K562 (cell line): Measurements from ENCODE around the gene MCM7. TPM values are rescaled to one million over a fixed set of nuclear protein-coding genes. Genes with fewer than 3 reads are reported as not detected.
A peak's percentile ranks its signal among the peaks of the same experiment; 100 is the strongest.

Experiments used
- ATAC-seq: fragments of 200-7000 bp; cut with Tn5 transposase; 3 replicates; pipeline ENCODE4 v1.9.1; 2020; ENCODE audit warnings: moderate library complexity
- BruUV-seq: library from RNA; stranded (reverse); fragments of 400-500 nt; replicated peaks from 2 replicates; lab custom pipeline; 2021; lab: Mats Ljungman, UMichigan
- CTCF ChIA-PET: fragments of 300-600 bp; formaldehyde crosslinking; extraction: SDS; loops from one replicate; lab custom pipeline; 2021; ENCODE audit warnings: low intra/inter-chr PET ratio; lab: Yijun Ruan, JAX
- POLR2A ChIA-PET: fragments of 300-600, 350-650 bp; sonication (Branson Sonifier 250); formaldehyde crosslinking; extraction: SDS; loops from one replicate; lab custom pipeline; 2021; ENCODE audit warnings: antibody characterized with exemption, inconsistent platforms; lab: Yijun Ruan, JAX
- DNase-seq, 4 experiments: peaks; one replicate each; pipeline versions ENCODE4 v3.0.0 to v3.0.0-alpha.2; 2011 to 2018; ENCODE audit warnings: low spot score in 3 of 4, mixed read lengths in 3 of 4; ENCODE audit errors: extremely low read depth in 1 of 4
- FAIRE-seq: peaks from 2 replicates; lab custom pipeline; 2011; peaks lifted over from hg19 to GRCh38; lab: Jason Lieb, UNC
- H2AFZ ChIP-seq: 2 replicates; pipeline ENCODE4 v1.6.0; 2011; ENCODE audit warnings: low read depth, low read length, control low read depth, inconsistent platforms
- H3K27ac ChIP-seq: fragments of 200-600 bp; 3 replicates; pipeline ENCODE4 v1.8.0; 2011; ENCODE audit warnings: low read depth, mild to moderate bottlenecking, control low read depth, inconsistent platforms, low read length, moderate library complexity, mixed read lengths; ENCODE audit errors: extremely low read depth
- H3K27me3 ChIP-seq, 2 experiments: fragments of 300-600 bp in 1 of 2; 2 replicates in 1 of 2; 3 replicates in 1 of 2; pipeline versions ENCODE4 v1.6.0 to v1.8.0; 2011; ENCODE audit warnings: inconsistent platforms in 2 of 2, low read length in 2 of 2, mild to moderate bottlenecking in 1 of 2, mixed read lengths in 1 of 2, moderate library complexity in 1 of 2; ENCODE audit not compliant: control insufficient read depth in 2 of 2, insufficient read depth in 2 of 2
- H3K36me3 ChIP-seq: fragments of 300-600 bp; 3 replicates; pipeline ENCODE4 v1.8.0; 2011; ENCODE audit warnings: mild to moderate bottlenecking, low read length, inconsistent platforms; ENCODE audit not compliant: control insufficient read depth, insufficient read depth
- H3K4me1 ChIP-seq, 2 experiments: fragments of 200-600 bp in 1 of 2; replicated peaks in 1 of 2; 2 replicates in 1 of 2; 3 replicates in 1 of 2; pipeline versions ENCODE4 v1.5.1 to v1.8.0; 2011; ENCODE audit warnings: inconsistent platforms in 2 of 2, low read length in 2 of 2, mild to moderate bottlenecking in 1 of 2, mixed read lengths in 1 of 2, moderate library complexity in 1 of 2; ENCODE audit not compliant: control insufficient read depth in 2 of 2, insufficient read depth in 2 of 2
- H3K4me2 ChIP-seq: 2 replicates; pipeline ENCODE4 v1.6.1; 2011; ENCODE audit warnings: low read length, control low read depth, inconsistent platforms, mixed read lengths; ENCODE audit not compliant: insufficient read depth
- H3K4me3 ChIP-seq: fragments of 200-600 bp; sonication (generic), shearing (Covaris generic); 2 replicates; pipeline ENCODE4 v1.5.1; 2016; ENCODE audit warnings: control low read depth, inconsistent platforms
- H3K79me2 ChIP-seq: fragments of 200-600 bp; 3 replicates; pipeline ENCODE4 v1.8.0; 2011; ENCODE audit warnings: low read length, inconsistent platforms; ENCODE audit not compliant: control insufficient read depth, insufficient read depth
- H3K9ac ChIP-seq, 2 experiments: 2 replicates each; pipeline versions ENCODE4 v1.6.0 to v1.6.1; 2011; ENCODE audit warnings: low read depth in 2 of 2, low read length in 2 of 2, control low read depth in 1 of 2, inconsistent platforms in 1 of 2, mild to moderate bottlenecking in 1 of 2, mixed read lengths in 1 of 2; ENCODE audit not compliant: insufficient read depth in 1 of 2
- H3K9me1 ChIP-seq: one replicate; pipeline ENCODE4 v1.6.0; 2011; ENCODE audit warnings: inconsistent platforms, mild to moderate bottlenecking, low read length, moderate library complexity; ENCODE audit not compliant: control insufficient read depth, insufficient read depth
- H3K9me3 ChIP-seq: replicated peaks from 2 replicates; pipeline ENCODE4 v1.5.1; 2011; ENCODE audit warnings: low read depth, low read length, inconsistent platforms; ENCODE audit not compliant: control insufficient read depth, insufficient read depth
- H4K20me1 ChIP-seq: replicated peaks from 2 replicates; pipeline ENCODE4 v1.6.1; 2011; ENCODE audit warnings: low read length, inconsistent platforms, mixed read lengths; ENCODE audit not compliant: control insufficient read depth, insufficient read depth
- ARID2 ChIP-seq: fragments of 450-650 bp; IDR thresholded peaks from 2 replicates; pipeline ENCODE4 v1.6.1; 2017; ENCODE audit warnings: antibody characterized with exemption, mild to moderate bottlenecking
- CTBP1 ChIP-seq: fragments of 450-650 bp; IDR thresholded peaks from 2 replicates; pipeline ENCODE4 v1.6.1; 2016; ENCODE audit warnings: borderline replicate concordance
- E2F3 ChIP-seq: fragments of 250-450 bp; sonication (Bioruptor Pico); IDR thresholded peaks from 2 replicates; pipeline ENCODE4 v1.4.0; 2020; ENCODE audit warnings: mild to moderate bottlenecking
- E2F8 ChIP-seq: fragments of 450-650 bp; IDR thresholded peaks from 2 replicates; pipeline ENCODE4 v1.7.1; 2018; ENCODE audit warnings: mild to moderate bottlenecking, low read depth; ENCODE audit not compliant: partially characterized antibody
- KAT7 ChIP-seq: sonication (generic); formaldehyde crosslinking; IDR thresholded peaks from 2 replicates; pipeline ENCODE4 v1.8.0; 2022; ENCODE audit warnings: missing genetic modification reagents, mild to moderate bottlenecking, borderline replicate concordance
- NRF1 ChIP-seq, 2 experiments: fragments of 450-650 bp; IDR thresholded peaks in 1 of 2; conservative IDR thresholded peaks in 1 of 2; 2 replicates each; pipeline ENCODE4 v1.6.1; 2014; ENCODE audit warnings: mild to moderate bottlenecking in 2 of 2
- OTX1 ChIP-seq: fragments of 450-650 bp; formaldehyde crosslinking; IDR thresholded peaks from 2 replicates; pipeline ENCODE4 v1.4.0; 2022; ENCODE audit warnings: mild to moderate bottlenecking
- POLR2AphosphoS2 ChIP-seq: IDR thresholded peaks from 2 replicates; pipeline ENCODE4 v1.6.1; 2012; ENCODE audit warnings: low read length, improper control_type of control experiment
- RAD51 ChIP-seq: fragments of 450-650 bp; IDR thresholded peaks from 2 replicates; pipeline ENCODE4 v1.7.1; 2016; ENCODE audit warnings: low read depth, mild to moderate bottlenecking, borderline replicate concordance
- RB1 ChIP-seq: fragments of 450-650 bp; IDR thresholded peaks from 2 replicates; pipeline ENCODE4 v1.6.1; 2017; ENCODE audit warnings: low read depth, mild to moderate bottlenecking
- TBP ChIP-seq: optimal IDR thresholded peaks from 2 replicates; pipeline ENCODE3; 2011; ENCODE audit warnings: low read depth, low read length, improper control_type of control experiment
- TCF3 ChIP-seq: sonication (generic); formaldehyde crosslinking; IDR thresholded peaks from 2 replicates; pipeline ENCODE4 v1.4.0; 2020; ENCODE audit warnings: mild to moderate bottlenecking, missing genetic modification reagents
- TFAP4 ChIP-seq: sonication (generic); formaldehyde crosslinking; IDR thresholded peaks from 2 replicates; pipeline ENCODE4 v1.8.0; 2022; ENCODE audit warnings: missing genetic modification reagents, mild to moderate bottlenecking, moderate library complexity, borderline replicate concordance
- TRIM28 ChIP-seq: fragments of 450-650 bp; IDR thresholded peaks from 2 replicates; pipeline ENCODE4 v1.6.1; 2017
- ZNF232 ChIP-seq: sonication (generic); formaldehyde crosslinking; IDR thresholded peaks from 2 replicates; pipeline ENCODE4 v1.8.0; 2022; ENCODE audit warnings: mild to moderate bottlenecking, missing genetic modification reagents
- ZNF24 ChIP-seq: fragments of 450-650 bp; IDR thresholded peaks from 2 replicates; pipeline ENCODE4 v1.6.1; 2016
- WGBS: fragments of 100-300 bp; shearing (Covaris generic); methylation state at CpG from one replicate; pipeline ENCODE4 v1.1.6; 2016; ENCODE audit warnings: low coverage, mixed read lengths; ENCODE audit not compliant: insufficient coverage; ENCODE audit errors: missing lambda C conversion rate; 5-methylcytosine and 5-hydroxymethylcytosine counted together
- in situ Hi-C: fragments of 300-500 bp; cut with MboI; formaldehyde crosslinking; loops from 4 replicates; pipeline ENCODE4 v1.15.0; 2018; ENCODE audit warnings: inconsistent platforms, mixed read lengths
- intact Hi-C: fragments of 100-400 bp; cut with micrococcal nuclease; formaldehyde crosslinking; loops from 2 replicates; pipeline ENCODE4 v1.14.2; 2022
- polyA plus RNA-seq, 8 experiments: library from polyadenylated mRNA; depleted of rRNA in 4 of 8; stranded (reverse) in 5 of 8; unstranded in 3 of 8; fragments of >200 nt; fragmentation: Nextera tagmentation in 2 of 8; fragmentation: Illumina TruSeq in 1 of 8; extraction: Ambion mirVana in 2 of 8; extraction: Trizol in 1 of 8; gene quantifications; 2 replicates each; pipeline versions ENCODE4 v1.2.1 to v1.2.3, GENCODE V29; 2011 to 2014; ENCODE audit warnings: inconsistent platforms in 1 of 8, missing spikeins in 1 of 8
- total RNA-seq, 7 experiments: library from RNA; depleted of rRNA in 6 of 7; stranded (reverse); fragments of >200 nt in 6 of 7; fragmentation: Illumina TruSeq in 2 of 7; extraction: Trizol in 2 of 7; gene quantifications; 2 replicates each; pipeline versions ENCODE4 v1.2.1 to v1.2.3, GENCODE V29; 2011 to 2021; ENCODE audit warnings: low replicate concordance in 1 of 7
- TF ChIP-seq, protein P1 (sequence below), 2 experiments: fragments of 450-650 bp; IDR thresholded peaks; 2 replicates each; pipeline ENCODE4 v1.6.1; 2016

The MCM7 gene
- total and polyA plus RNA-seq, 9 of the 15 experiments (the other 6 are each of a cell fraction or from before 2014, with no cell fraction given), result 329 to 856 (median 437) TPM

DNA sequence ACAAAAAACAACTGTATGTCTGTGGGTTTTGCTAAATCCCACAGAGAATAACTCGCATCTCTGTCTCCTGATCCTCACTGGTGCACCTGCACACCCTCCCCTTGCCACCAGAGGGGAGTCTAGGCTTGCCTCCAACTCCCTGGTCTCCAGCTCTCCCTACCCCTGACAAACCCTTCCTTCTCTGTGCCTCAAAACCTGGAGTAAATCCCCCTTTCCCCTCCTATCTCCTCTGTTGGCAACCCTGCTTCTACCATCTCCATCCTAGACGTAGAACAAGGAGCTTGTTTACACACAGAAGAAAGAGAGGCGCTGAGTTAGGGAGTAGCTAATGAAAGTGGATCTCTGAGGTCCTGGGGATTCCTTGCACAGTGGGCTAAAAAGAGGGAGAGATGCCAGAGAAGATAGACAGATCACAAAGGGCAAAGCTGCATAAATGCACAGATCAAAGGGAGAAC lies 31.5 kb upstream of the MCM7 start:
- Histone ChIP-seq H3K36me3 (no peaks in the 10 kb centered on the region), H3K27me3 (no peaks in the 10 kb centered on the region; a peak in 2 of 5 replicates), H3K79me2 (peaks cover 3% of the 10 kb centered on the region; the same call in 2 of the 3 replicates), H3K9me3 (no peaks in the 10 kb centered on the region), H3K27ac (no peak overlapping the region), H3K4me1 (peaks cover 10% of the 10 kb centered on the region in 2 experiments), H3K9me1 (no peaks in the 10 kb centered on the region), H3K4me2 (peak overlapping the region; percentile 47), H4K20me1 (no peaks in the 10 kb centered on the region), H3K9ac (no peak overlapping the region; a peak in 1 of 4 replicates), H2AFZ (peak overlapping the region; percentile 61), H3K4me3 (no peak overlapping the region)
- ChIA-PET POLR2A (interaction anchor here (0.7 to 3.8 kb wide), 10 partner anchors 9 to 297 kb away, joined by 3 to 13 read pairs (median 3); partner anchors contain the start of genes GPC2, LAMTOR4 and MEPCE), CTCF (interaction anchor here (0.6 to 4.8 kb wide), 8 partner anchors 44 to 351 kb away, joined by 3 to 54 read pairs (median 4); partner anchors contain the start of genes COPS6 and NYAP1)
- intact Hi-C loops (loop anchor here (1.0 to 2.0 kb wide), 4 partner anchors 56 to 274 kb away; no protein-coding TSS in a partner anchor), in situ Hi-C loops (loop anchor here (5.0 kb wide), 2 partner anchors 80 to 215 kb away; no protein-coding TSS in a partner anchor)
- DNase-seq (peak; percentile 76 to 87 (median 84)), FAIRE-seq (peak; percentile 93), ATAC-seq (peak; percentile 93)
- no TSS peak for BruUV-seq
- 4% methylated on average over 3 of the region's 3 CpGs for WGBS
- 0 out of 2 replicates have a peak, but pooled peaks have one; percentile 7 for TF ChIP-seq E2F3
- peak; percentile 63; the same call in 1 of the 2 replicates for TF ChIP-seq RB1
- 0 out of 2 replicates have a peak, but pooled peaks have one; percentile 21 for TF ChIP-seq TRIM28
- TF ChIP-seq, protein P1, sequence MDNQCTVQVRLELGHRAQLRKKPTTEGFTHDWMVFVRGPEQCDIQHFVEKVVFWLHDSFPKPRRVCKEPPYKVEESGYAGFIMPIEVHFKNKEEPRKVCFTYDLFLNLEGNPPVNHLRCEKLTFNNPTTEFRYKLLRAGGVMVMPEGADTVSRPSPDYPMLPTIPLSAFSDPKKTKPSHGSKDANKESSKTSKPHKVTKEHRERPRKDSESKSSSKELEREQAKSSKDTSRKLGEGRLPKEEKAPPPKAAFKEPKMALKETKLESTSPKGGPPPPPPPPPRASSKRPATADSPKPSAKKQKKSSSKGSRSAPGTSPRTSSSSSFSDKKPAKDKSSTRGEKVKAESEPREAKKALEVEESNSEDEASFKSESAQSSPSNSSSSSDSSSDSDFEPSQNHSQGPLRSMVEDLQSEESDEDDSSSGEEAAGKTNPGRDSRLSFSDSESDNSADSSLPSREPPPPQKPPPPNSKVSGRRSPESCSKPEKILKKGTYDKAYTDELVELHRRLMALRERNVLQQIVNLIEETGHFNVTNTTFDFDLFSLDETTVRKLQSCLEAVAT (IDR thresholded peaks at IDR 0.05), result peak; percentile 53 to 70; a peak in 2 of 4 replicates
- 0 out of 4 replicates have a peak, but pooled peaks of 1 of the 2 experiments have one; percentile 1 for TF ChIP-seq NRF1 (conservative IDR thresholded peaks at IDR 0.05 in 1 of 2, IDR thresholded peaks at IDR 0.05 in 1 of 2)
- peak; percentile 100 for TF ChIP-seq ARID2
- TF ChIP-seq OTX1, result peak; percentile 84; the same call in 1 of the 2 replicates
- peak; percentile 51; the same call in 1 of the 2 replicates for TF ChIP-seq CTBP1
- peak; percentile 16; the same call in 1 of the 2 replicates for TF ChIP-seq ZNF24
- peak; percentile 10; the same call in 1 of the 2 replicates for TF ChIP-seq TCF3 (CRISPR knock-in tag)
- 0 out of 2 replicates have a peak, but pooled peaks have one; percentile 28 for TF ChIP-seq ZNF232 (CRISPR knock-in tag)
- TF ChIP-seq KAT7 (CRISPR knock-in tag), result 0 out of 2 replicates have a peak, but pooled peaks have one; percentile 53
- peak; percentile 34; the same call in 1 of the 2 replicates for TF ChIP-seq TFAP4 (CRISPR knock-in tag)
- TF ChIP-seq POLR2AphosphoS2, result no peak
- TF ChIP-seq TBP, result peak; percentile 8
- TF ChIP-seq RAD51, result peak; percentile 15; the same call in 1 of the 2 replicates
- TF ChIP-seq E2F8, result peak; percentile 70
